ENCODE results near the gene CAV2. TPM values are rescaled to one million over a fixed set of nuclear protein-coding genes. Genes with fewer than 3 reads are reported as not detected.

CAV2 gene
- total and polyA plus RNA-seq, 2 donors (not counting 1 experiment from before 2014, with no cell fraction given), result 119 to 288 TPM

DNA sequence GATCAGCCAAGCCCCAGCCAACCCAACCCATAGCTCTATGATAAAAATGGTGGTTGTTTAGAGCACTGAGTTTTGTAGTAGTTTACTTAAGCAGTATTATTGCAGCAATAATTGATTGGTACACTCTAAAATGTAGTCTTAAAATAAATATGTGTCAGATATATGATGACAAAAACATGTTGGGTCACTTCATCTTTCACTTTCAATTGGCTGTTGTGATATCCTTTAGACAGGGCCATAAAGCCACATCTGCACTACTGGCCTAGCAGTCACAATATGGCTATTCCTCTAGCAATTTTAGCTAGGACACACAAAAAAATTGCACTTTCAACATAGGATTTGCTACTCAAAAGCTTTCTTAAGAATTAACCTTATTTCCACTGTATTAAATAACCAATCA is 19.4 kb downstream of the CAV2 start:
- H3K27ac ChIP-seq (ENCODE audit: insufficient read depth, low read length), result no peak overlapping the region
- H3K27me3 ChIP-seq (ENCODE audit: control insufficient read depth, insufficient read depth, low read length), result no peaks in the 10 kb centered on the region
- no peak overlapping the region for H2AFZ ChIP-seq (ENCODE audit: low read length)
- H3K4me3 ChIP-seq (replicated peaks in 1 of 4; ENCODE audit: control extremely low read depth in 1 of 4, insufficient read depth in 1 of 4, low read depth in 3 of 4, low read length in 4 of 4), result no peak overlapping the region
- H3K4me2 ChIP-seq (ENCODE audit: extremely low read depth, insufficient read depth, low read length), result no peak overlapping the region
- H3K9me3 ChIP-seq (ENCODE audit: control insufficient read depth, insufficient read depth, low read depth, low read length), result no peaks in the 10 kb centered on the region
- H3K4me1 ChIP-seq (ENCODE audit: control insufficient read depth, extremely low read depth, insufficient read depth, low read length), result no peaks in the 10 kb centered on the region
- H4K20me1 ChIP-seq (ENCODE audit: control insufficient read depth, extremely low read depth, insufficient read depth, low read length), result no peaks in the 10 kb centered on the region
- no peak for TF ChIP-seq CTCF (conservative IDR thresholded peaks at IDR 0.05 in 1 of 2, IDR thresholded peaks at IDR 0.05 in 1 of 2; ENCODE audit: low read depth in 1 of 2, low read length in 2 of 2)
- no peak for TF ChIP-seq EZH2 (IDR thresholded peaks at IDR 0.05; ENCODE audit: low read length, missing control alignments)
- no peak for DNase-seq (ENCODE audit: low read depth in 2 of 2)
- H3K36me3 ChIP-seq (ENCODE audit: control insufficient read depth, insufficient read depth, low read length), result no peaks in the 10 kb centered on the region
- no peak overlapping the region for H3K9ac ChIP-seq (ENCODE audit: insufficient read depth, low read length)
- no peaks in the 10 kb centered on the region for H3K79me2 ChIP-seq (ENCODE audit: control insufficient read depth, insufficient read depth, low read length)

DNA sequence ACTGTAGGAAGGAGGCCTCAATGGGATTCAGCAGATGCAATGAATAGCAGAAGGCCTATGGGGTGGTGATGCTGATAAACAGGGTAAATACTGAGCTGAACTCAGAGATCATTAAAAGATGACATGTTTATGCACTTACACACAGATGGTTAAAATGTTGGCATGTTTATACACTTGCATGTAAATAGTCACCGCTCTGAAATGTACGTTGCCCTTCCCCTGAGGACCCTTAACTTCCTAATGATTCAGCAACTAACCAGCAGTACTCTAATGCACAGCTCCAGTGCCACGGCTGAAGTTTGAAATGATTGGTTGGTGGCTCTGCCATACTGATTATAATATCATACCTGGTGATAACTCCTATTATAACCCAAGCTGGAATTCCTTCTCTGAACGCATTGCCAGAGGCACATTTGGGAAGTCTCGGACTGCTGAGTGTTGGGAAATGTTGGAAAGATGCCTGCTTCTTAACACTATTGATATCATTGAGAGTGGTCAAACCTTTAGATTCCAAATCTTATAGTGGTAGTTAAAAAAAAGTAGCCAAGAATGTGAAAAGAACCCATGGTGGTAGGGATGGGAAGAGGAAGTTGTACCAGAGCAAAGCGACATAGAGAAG is 21.6 kb downstream of the CAV2 start:
- Histone ChIP-seq H3K79me2 (ENCODE audit: control insufficient read depth, insufficient read depth, low read length) (peaks cover 11% of the 10 kb centered on the region), H3K27ac (ENCODE audit: insufficient read depth, low read length) (no peak overlapping the region)
- DNase-seq (ENCODE audit: low read depth in 2 of 2), result peak in 1 of 2 donors; percentile 61

GRCh38 chr7:116522247-116522646 is 22.7 kb downstream of the CAV2 start:
- peaks cover 3% of the 10 kb centered on the region for H3K36me3 ChIP-seq (ENCODE audit: control insufficient read depth, insufficient read depth, low read length)
- no peak overlapping the region for H3K4me2 ChIP-seq (ENCODE audit: extremely low read depth, insufficient read depth, low read length)
- H3K79me2 ChIP-seq (ENCODE audit: control insufficient read depth, insufficient read depth, low read length), result peaks cover 22% of the 10 kb centered on the region
- H3K9me3 ChIP-seq (ENCODE audit: control insufficient read depth, insufficient read depth, low read depth, low read length), result no peaks in the 10 kb centered on the region
- peak; percentile 71 to 97 for DNase-seq (ENCODE audit: low read depth in 2 of 2)
- H3K4me3 ChIP-seq (replicated peaks in 1 of 4; ENCODE audit: control extremely low read depth in 1 of 4, insufficient read depth in 1 of 4, low read depth in 3 of 4, low read length in 4 of 4), result no peak overlapping the region
- no peak for TF ChIP-seq EZH2 (IDR thresholded peaks at IDR 0.05; ENCODE audit: low read length, missing control alignments)
- no peak for TF ChIP-seq CTCF (conservative IDR thresholded peaks at IDR 0.05 in 1 of 2, IDR thresholded peaks at IDR 0.05 in 1 of 2; ENCODE audit: low read depth in 1 of 2, low read length in 2 of 2)
- H3K4me1 ChIP-seq (ENCODE audit: control insufficient read depth, extremely low read depth, insufficient read depth, low read length), result peaks cover 2% of the 10 kb centered on the region
- H3K27ac ChIP-seq (ENCODE audit: insufficient read depth, low read length), result no peak overlapping the region
- H3K27me3 ChIP-seq (ENCODE audit: control insufficient read depth, insufficient read depth, low read length), result no peaks in the 10 kb centered on the region
- no peaks in the 10 kb centered on the region for H4K20me1 ChIP-seq (ENCODE audit: control insufficient read depth, extremely low read depth, insufficient read depth, low read length)
- no peak overlapping the region for H3K9ac ChIP-seq (ENCODE audit: insufficient read depth, low read length)
- no peak overlapping the region for H2AFZ ChIP-seq (ENCODE audit: low read length)

More for the DNA sequence above, 21.6 kb downstream of the CAV2 start:
- no peaks in the 10 kb centered on the region for H3K9me3 ChIP-seq (ENCODE audit: control insufficient read depth, insufficient read depth, low read depth, low read length)
- no peaks in the 10 kb centered on the region for H3K36me3 ChIP-seq (ENCODE audit: control insufficient read depth, insufficient read depth, low read length)
- H4K20me1 ChIP-seq (ENCODE audit: control insufficient read depth, extremely low read depth, insufficient read depth, low read length), result no peaks in the 10 kb centered on the region
- H3K27me3 ChIP-seq (ENCODE audit: control insufficient read depth, insufficient read depth, low read length), result no peaks in the 10 kb centered on the region
- no peak overlapping the region for H2AFZ ChIP-seq (ENCODE audit: low read length)
- peaks cover 2% of the 10 kb centered on the region for H3K4me1 ChIP-seq (ENCODE audit: control insufficient read depth, extremely low read depth, insufficient read depth, low read length)
- no peak overlapping the region for H3K9ac ChIP-seq (ENCODE audit: insufficient read depth, low read length)
- no peak overlapping the region for H3K4me2 ChIP-seq (ENCODE audit: extremely low read depth, insufficient read depth, low read length)
- H3K4me3 ChIP-seq (replicated peaks in 1 of 4; ENCODE audit: control extremely low read depth in 1 of 4, insufficient read depth in 1 of 4, low read depth in 3 of 4, low read length in 4 of 4), result no peak overlapping the region
- no peak for TF ChIP-seq CTCF (conservative IDR thresholded peaks at IDR 0.05 in 1 of 2, IDR thresholded peaks at IDR 0.05 in 1 of 2; ENCODE audit: low read depth in 1 of 2, low read length in 2 of 2)
- TF ChIP-seq EZH2 (IDR thresholded peaks at IDR 0.05; ENCODE audit: low read length, missing control alignments), result no peak
